Parathyroid adenoma (tissue), 2 donors: ENCODE measurements around the gene SOX15.
A peak's percentile ranks its signal among the peaks of the same experiment; 100 is the strongest.

Experiments used
- H2AFZ ChIP-seq: fragments of 300-600 bp; sonication (generic); one replicate; pipeline ENCODE4 v1.7.0; 2017; ENCODE audit warnings: antibody characterized with exemption, mild to moderate bottlenecking
- H3K27ac ChIP-seq: fragments of 300-600 bp; sonication (generic); one replicate; pipeline ENCODE4 v1.7.0; 2017
- H3K27me3 ChIP-seq: fragments of 300-600 bp; sonication (generic); one replicate; pipeline ENCODE4 v1.7.0; 2017; ENCODE audit warnings: low read length; ENCODE audit not compliant: control insufficient read depth, insufficient read depth
- H3K36me3 ChIP-seq: fragments of 300-600 bp; sonication (generic); one replicate; pipeline ENCODE4 v1.7.0; 2017; ENCODE audit warnings: low read length; ENCODE audit not compliant: control insufficient read depth, insufficient read depth
- H3K4me1 ChIP-seq: fragments of 300-600 bp; sonication (generic); one replicate; pipeline ENCODE4 v1.7.0; 2017; ENCODE audit warnings: control low read depth
- H3K4me2 ChIP-seq: fragments of 300-600 bp; sonication (generic); one replicate; pipeline ENCODE4 v1.7.0; 2017; ENCODE audit warnings: low read length
- H3K4me3 ChIP-seq: fragments of 300-600 bp; sonication (generic); one replicate; pipeline ENCODE4 v1.7.0; 2017; ENCODE audit warnings: low read depth, low read length
- H3K79me2 ChIP-seq: fragments of 300-600 bp; sonication (generic); one replicate; pipeline ENCODE4 v1.7.0; 2017; ENCODE audit warnings: control low read depth
- H3K9ac ChIP-seq: fragments of 300-600 bp; sonication (generic); one replicate; pipeline ENCODE4 v1.7.0; 2017; ENCODE audit warnings: mild to moderate bottlenecking
- H3K9me3 ChIP-seq: fragments of 300-600 bp; sonication (generic); one replicate; pipeline ENCODE4 v1.7.0; 2017; ENCODE audit warnings: low read length; ENCODE audit not compliant: control insufficient read depth
- TF ChIP-seq, protein P1 (sequence below): fragments of 300-600 bp; sonication (generic); IDR thresholded peaks from one replicate; pipeline ENCODE4 v1.7.0; 2017; ENCODE audit warnings: antibody characterized with exemption, mild to moderate bottlenecking
- donor health status: primary hyperparathyroidism.

Gene SOX15

DNA sequence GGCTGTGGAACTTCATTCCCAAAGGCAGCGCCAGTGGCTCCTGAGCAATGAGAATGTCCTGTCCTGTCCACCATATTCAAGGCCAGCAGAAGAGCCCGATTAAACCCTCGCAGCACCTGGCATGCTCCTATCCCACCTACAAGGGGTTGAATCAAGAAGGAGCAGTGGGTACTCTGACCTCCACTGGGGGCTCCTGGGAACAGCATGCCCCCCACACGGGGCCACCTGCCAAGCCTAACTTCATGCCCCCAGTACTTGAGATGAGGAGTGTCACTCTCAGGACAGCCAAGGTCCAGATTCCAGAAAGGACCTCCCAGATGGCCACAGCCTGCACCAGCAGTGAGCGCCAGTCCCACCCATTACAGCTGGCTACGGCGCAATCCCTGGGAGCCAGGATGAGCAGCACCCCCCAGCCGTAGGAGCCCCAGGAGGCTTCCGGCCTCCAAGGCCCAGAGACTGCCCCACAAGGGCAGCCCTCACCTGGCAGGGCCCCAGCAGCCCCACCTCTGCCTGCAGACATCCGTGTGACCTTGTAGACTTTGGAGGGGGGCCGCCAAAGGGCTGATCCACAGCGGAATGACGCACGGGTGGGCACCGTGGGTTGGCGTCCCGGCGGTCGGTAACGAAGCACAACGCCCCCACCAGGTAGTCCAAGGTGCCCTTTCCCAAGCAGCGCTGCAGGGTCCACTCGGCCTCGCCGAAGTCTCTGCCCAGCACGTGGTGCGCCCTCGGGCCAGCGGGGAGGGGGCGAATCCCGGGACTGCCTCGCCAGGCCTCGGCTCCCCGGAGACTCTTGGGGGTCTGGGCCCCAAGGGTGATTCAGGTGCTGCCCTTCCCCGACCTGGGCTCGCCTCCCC is 7.3 kb downstream of the SOX15 start:
- Histone ChIP-seq H3K79me2 (peaks cover 16% of the 10 kb centered on the region), H3K4me1 (peaks cover 16% of the 10 kb centered on the region), H3K4me3 (peak overlapping the region; percentile 97), H2AFZ (peak overlapping the region; percentile 90), H3K9me3 (no peaks in the 10 kb centered on the region), H3K36me3 (no peaks in the 10 kb centered on the region), H3K27ac (peak overlapping the region; percentile 96), H3K27me3 (no peaks in the 10 kb centered on the region), H3K9ac (no peak overlapping the region), H3K4me2 (peak overlapping the region; percentile 100)
- TF ChIP-seq, protein P1, sequence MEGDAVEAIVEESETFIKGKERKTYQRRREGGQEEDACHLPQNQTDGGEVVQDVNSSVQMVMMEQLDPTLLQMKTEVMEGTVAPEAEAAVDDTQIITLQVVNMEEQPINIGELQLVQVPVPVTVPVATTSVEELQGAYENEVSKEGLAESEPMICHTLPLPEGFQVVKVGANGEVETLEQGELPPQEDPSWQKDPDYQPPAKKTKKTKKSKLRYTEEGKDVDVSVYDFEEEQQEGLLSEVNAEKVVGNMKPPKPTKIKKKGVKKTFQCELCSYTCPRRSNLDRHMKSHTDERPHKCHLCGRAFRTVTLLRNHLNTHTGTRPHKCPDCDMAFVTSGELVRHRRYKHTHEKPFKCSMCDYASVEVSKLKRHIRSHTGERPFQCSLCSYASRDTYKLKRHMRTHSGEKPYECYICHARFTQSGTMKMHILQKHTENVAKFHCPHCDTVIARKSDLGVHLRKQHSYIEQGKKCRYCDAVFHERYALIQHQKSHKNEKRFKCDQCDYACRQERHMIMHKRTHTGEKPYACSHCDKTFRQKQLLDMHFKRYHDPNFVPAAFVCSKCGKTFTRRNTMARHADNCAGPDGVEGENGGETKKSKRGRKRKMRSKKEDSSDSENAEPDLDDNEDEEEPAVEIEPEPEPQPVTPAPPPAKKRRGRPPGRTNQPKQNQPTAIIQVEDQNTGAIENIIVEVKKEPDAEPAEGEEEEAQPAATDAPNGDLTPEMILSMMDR = no peak

DNA sequence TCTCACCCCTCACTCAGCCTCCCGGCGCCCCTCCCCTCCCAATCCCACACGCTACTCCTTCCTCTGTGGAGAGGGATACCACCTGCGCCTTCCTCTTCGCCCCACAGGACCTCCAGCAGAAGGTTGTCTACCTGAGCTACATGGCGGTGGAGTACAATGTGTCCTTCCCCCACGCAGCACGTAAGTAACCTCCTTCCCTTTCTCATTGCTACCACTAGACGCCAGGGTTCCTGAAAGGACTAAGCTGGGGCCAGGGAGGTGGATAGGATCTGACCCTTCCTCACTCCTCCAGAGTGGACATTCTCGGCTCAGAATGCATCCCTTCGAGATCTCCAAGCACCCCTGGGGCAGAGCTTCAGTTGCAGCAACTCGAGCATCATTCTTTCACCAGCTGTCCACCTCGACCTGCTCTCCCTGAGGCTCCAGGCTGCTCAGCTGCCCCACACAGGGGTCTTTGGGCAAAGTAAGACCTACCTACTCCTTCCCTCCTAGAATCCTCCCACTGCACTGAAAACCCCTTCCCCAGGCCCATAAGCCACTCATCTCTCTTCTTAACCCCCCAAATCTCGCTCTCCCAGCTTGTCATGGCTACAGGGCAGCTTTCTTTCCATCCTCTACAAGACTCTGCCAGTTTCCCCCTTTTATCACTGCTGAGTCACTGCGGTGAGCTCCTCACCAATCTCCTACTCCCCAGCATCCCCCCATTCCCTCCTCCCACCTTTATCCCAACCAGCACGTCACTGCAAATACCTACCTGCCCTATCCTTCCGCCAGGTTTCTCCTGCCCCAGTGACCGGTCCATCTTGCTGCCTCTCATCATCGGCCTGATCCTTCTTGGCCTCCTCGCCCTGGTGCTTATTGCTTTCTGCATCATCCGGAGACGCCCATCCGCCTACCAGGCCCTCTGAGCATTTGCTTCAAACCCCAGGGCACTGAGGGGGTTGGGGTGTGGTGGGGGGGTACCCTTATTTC is 9.0 kb downstream of the SOX15 start:
- no peak overlapping the region for H3K4me3 ChIP-seq
- no peak overlapping the region for H2AFZ ChIP-seq
- H3K9ac ChIP-seq = no peak overlapping the region
- no peaks in the 10 kb centered on the region for H3K27me3 ChIP-seq
- no peak overlapping the region for H3K4me2 ChIP-seq
- no peaks in the 10 kb centered on the region for H3K36me3 ChIP-seq
- H3K27ac ChIP-seq = no peak overlapping the region
- peaks cover 16% of the 10 kb centered on the region for H3K79me2 ChIP-seq
- peaks cover 16% of the 10 kb centered on the region for H3K4me1 ChIP-seq
- TF ChIP-seq, protein P1 = no peak
- H3K9me3 ChIP-seq = no peaks in the 10 kb centered on the region

DNA sequence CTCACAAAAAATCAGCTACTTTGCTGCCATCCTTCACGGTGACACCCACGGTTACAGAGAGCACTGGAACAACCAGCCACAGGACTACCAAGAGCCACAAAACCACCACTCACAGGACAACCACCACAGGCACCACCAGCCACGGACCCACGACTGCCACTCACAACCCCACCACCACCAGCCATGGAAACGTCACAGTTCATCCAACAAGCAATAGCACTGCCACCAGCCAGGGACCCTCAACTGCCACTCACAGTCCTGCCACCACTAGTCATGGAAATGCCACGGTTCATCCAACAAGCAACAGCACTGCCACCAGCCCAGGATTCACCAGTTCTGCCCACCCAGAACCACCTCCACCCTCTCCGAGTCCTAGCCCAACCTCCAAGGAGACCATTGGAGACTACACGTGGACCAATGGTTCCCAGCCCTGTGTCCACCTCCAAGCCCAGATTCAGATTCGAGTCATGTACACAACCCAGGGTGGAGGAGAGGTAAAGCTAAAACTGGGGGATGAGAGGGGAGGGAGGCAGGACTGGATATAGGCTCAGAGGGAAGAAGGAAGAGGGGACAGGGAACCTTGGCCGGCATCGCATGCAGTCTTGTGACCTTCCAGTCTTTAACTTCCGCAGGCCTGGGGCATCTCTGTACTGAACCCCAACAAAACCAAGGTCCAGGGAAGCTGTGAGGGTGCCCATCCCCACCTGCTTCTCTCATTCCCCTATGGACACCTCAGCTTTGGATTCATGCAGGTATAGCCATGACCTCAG is 9.9 kb downstream of the SOX15 start:
- H3K36me3 ChIP-seq = no peaks in the 10 kb centered on the region
- H3K9me3 ChIP-seq = no peaks in the 10 kb centered on the region
- H3K4me3 ChIP-seq = no peak overlapping the region
- H3K4me1 ChIP-seq = peaks cover 18% of the 10 kb centered on the region
- peaks cover 19% of the 10 kb centered on the region for H3K79me2 ChIP-seq
- no peak overlapping the region for H3K9ac ChIP-seq
- no peak overlapping the region for H2AFZ ChIP-seq
- H3K4me2 ChIP-seq = no peak overlapping the region
- TF ChIP-seq, protein P1 = no peak
- no peaks in the 10 kb centered on the region for H3K27me3 ChIP-seq
- H3K27ac ChIP-seq = peak overlapping the region; percentile 50

DNA sequence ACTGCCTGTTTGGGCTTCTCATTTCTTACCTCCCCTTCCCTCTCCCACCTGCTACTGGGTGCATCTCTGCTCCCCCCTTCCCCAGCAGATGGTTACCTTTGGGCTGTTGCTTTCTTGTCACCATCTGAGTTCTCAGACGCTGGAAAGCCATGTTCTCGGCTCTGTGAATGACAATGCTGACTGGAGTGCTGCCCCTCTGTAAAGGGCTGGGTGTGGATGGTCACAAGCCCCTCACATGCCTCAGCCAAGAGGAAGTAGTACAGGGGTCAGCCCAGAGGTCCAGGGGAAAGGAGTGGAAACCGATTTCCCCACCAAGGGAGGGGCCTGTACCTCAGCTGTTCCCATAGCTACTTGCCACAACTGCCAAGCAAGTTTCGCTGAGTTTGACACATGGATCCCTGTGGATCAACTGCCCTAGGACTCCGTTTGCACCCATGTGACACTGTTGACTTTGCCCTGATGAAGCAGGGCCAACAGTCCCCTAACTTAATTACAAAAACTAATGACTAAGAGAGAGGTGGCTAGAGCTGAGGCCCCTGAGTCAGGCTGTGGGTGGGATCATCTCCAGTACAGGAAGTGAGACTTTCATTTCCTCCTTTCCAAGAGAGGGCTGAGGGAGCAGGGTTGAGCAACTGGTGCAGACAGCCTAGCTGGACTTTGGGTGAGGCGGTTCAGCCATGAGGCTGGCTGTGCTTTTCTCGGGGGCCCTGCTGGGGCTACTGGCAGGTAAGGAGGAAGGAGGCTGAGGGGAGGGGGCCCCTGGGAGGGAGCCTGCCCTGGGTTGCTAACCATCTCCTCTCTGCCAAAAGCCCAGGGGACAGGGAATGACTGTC is 10.7 kb downstream of the SOX15 start, which contains the start of gene CD68:
TSS of gene CD68 (plus strand) at position 638 of the 833 bp plus-strand sequence. CDS start at position 678, 40 bp downstream.
- H3K4me1 ChIP-seq = peaks cover 19% of the 10 kb centered on the region
- H3K27ac ChIP-seq = peak within 1 kb of the TSS; percentile 50
- H3K4me2 ChIP-seq = no peak within 1 kb of the TSS
- H3K27me3 ChIP-seq = no peaks in the 10 kb centered on the region
- TF ChIP-seq, protein P1 = no peak
- H2AFZ ChIP-seq = no peak within 1 kb of the TSS
- peaks cover 19% of the 10 kb centered on the region for H3K79me2 ChIP-seq
- H3K9me3 ChIP-seq = no peaks in the 10 kb centered on the region
- no peak within 1 kb of the TSS for H3K9ac ChIP-seq
- no peak within 1 kb of the TSS for H3K4me3 ChIP-seq
- H3K36me3 ChIP-seq = no peaks in the 10 kb centered on the region
